GM06990 (cell line): ENCODE results near the gene MYMX.
"Not testable (repeated sequence)": the region's sequence is repeated elsewhere in the genome, so short reads cannot be mapped to it uniquely, and the experiment has no call there.

Source experiments
- DNase-seq: peaks from one replicate; pipeline ENCODE4 v3.0.0-alpha.2; 2011; ENCODE audit not compliant: insufficient read length; ENCODE audit errors: extremely low read depth
- H3K27me3 ChIP-seq: replicated peaks from 2 replicates; pipeline ENCODE4 v1.6.0; 2011; ENCODE audit warnings: low read length; ENCODE audit not compliant: control insufficient read depth, insufficient read depth
- H3K36me3 ChIP-seq: 2 replicates; pipeline ENCODE4 v1.5.1; 2011; ENCODE audit warnings: low read length; ENCODE audit not compliant: control insufficient read depth, insufficient read depth
- H3K4me3 ChIP-seq: replicated peaks from 2 replicates; pipeline ENCODE4 v1.5.1; 2011; ENCODE audit warnings: low read depth, mild to moderate bottlenecking, control low read depth, low read length
- CTCF ChIP-seq: IDR thresholded peaks from 2 replicates; pipeline ENCODE4 v1.5.1; 2011; ENCODE audit warnings: low read length, control low read depth, mild to moderate bottlenecking, inconsistent platforms; ENCODE audit not compliant: insufficient read depth, poor library complexity, severe bottlenecking

Gene MYMX

DNA sequence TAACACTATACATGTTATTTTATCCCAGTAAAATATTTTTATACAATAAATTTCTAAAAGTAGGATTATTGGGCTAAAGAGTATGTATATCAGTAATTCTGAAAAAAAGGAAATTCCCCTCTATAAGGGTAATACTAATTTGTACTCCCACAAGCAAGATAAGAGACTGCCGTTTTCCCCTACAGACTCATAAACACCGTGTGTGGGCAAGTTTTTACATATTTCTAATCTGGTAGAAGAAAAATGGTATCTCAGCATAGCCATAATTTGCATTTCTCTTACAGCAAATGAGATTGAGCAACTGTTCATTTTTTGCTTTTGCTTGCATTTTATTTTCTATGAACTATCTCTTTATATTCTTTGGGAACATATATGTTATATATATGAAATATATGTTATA, 26.0 kb upstream of the MYMX start:
- no peaks in the 10 kb centered on the region for H3K27me3 ChIP-seq
- DNase-seq, result no peak
- TF ChIP-seq CTCF, result no peak
- no peak overlapping the region for H3K4me3 ChIP-seq
- no peaks in the 10 kb centered on the region for H3K36me3 ChIP-seq

DNA sequence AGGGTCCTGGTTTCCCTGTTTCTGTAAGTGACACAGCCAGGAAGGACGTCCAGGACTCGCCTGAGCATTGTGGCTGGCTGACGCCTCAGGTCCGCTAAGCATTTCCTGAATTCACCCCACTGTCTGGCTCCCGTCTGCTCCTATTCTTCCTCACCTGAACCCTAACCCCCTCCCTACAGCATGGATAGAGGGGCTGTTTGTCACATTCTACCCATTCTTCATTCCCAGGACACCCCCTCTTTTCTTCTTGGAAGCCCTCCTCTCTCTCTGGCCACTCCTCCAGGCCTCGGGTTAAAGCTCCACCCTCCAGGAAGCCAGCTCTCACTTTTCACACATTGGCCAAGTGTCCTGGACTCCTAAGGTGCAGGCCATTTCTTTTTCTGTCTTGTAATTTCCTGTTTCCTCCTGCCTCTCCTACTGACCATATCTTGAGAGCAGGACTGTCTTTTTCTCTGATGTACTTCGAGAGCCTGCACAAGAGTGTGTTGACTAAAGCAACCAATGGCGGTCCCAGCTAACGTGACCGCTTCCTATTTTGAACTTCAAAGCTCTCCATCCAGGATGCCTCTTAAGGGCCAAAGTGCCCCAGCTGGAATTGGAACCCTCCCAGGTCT, 24.2 kb upstream of the MYMX start:
- DNase-seq, result no peak
- Histone ChIP-seq H3K4me3 (no peak overlapping the region), H3K27me3 (no peaks in the 10 kb centered on the region), H3K36me3 (no peaks in the 10 kb centered on the region)
- TF ChIP-seq CTCF, result no peak

- Histone ChIP-seq H3K36me3 (no peaks in the 10 kb centered on the region), H3K27me3 (no peaks in the 10 kb centered on the region), H3K4me3 (no peak overlapping the region)
- no peak for DNase-seq
- TF ChIP-seq CTCF, result no peak
These were observed 23.3 kb upstream of the MYMX start for GRCh38 chr6:44193307-44193910.

DNA sequence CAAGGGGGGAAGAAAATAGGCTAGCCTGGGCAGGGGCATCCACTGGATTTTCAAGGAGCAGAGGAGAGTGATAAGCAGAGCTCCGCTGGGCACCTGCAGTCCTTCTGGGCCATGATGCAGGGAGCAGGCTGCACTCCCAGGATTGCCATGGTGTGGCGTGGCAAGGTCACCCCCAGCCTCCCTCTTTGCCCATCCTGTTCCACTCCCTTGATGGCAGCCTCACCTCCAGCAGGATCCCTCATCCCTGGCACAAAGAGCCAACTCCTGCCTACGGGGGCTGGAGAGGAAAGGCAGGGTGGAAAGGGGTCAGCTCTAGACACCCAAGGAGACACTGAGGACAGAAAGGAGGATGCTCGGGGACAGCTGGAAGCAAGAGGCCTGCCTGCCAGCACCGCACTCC, 22.4 kb upstream of the MYMX start:
- Histone ChIP-seq H3K27me3 (no peaks in the 10 kb centered on the region), H3K36me3 (no peaks in the 10 kb centered on the region), H3K4me3 (no peak overlapping the region)
- DNase-seq, result no peak
- no peak for TF ChIP-seq CTCF

DNA sequence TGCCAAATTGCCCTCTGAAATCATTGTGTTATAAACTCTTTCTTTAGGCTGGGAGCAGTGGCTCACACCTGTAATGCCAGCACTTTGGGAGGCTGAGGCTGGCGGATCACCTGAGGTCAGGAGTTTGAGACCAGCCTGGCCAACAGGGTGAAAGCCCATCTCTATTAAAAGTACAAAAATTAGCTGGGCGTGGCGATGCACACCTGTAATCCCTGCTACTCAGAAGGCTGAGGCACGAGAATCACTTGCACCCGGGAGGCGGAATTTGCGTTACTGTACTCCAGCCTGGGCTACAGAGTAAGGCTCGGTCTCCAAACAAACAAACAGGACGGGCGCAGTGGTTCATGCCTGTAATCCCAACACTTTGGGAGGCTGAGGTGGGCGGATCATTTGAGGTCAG, 20.4 kb upstream of the MYMX start:
- DNase-seq, H3K4me3 ChIP-seq, H3K27me3 ChIP-seq, H3K36me3 ChIP-seq: not testable (repeated sequence)

- no peaks in the 10 kb centered on the region for H3K36me3 ChIP-seq
- no peak overlapping the region for H3K4me3 ChIP-seq
- TF ChIP-seq CTCF, result no peak
- DNase-seq, result no peak
- H3K27me3 ChIP-seq, result no peaks in the 10 kb centered on the region
These were observed 18.0 kb upstream of the MYMX start for GRCh38 chr6:44198684-44199083.
